Amygdala (tissue), 56 donors: ENCODE measurements around the gene LLCFC1.
"Not testable (repeated sequence)": the region's sequence is repeated elsewhere in the genome, so short reads cannot be mapped to it uniquely, and the experiment has no call there.

Experiments used
- DNase-seq, 56 donors: peaks; one replicate each; lab custom pipeline; 2025; lab: John Stamatoyannopoulos, UW

LLCFC1 gene

GRCh38 chr7:142968229-142968628 is 28.9 kb downstream of the LLCFC1 start:
- no peak for DNase-seq

GRCh38 chr7:142969183-142969582 is 29.9 kb downstream of the LLCFC1 start:
- no peak for DNase-seq

DNA sequence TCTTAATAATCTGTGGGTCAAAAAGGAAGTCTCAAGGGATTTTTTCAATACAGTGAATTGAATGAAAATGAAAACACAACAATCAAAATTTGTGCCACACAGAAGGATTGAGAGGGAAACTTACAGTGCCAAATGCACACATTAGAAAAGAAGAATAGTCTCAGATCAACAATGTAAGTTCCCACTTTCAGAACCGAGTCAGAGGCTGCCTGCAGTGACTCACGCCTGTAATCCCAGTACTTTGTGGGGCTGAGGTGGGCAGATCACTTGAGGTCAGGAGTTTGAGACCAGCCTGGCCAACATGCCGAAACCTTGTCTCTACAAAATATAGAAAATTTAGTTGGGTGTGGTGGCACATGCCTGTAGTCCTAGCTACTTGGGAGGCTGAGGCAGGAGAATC is 35.3 kb downstream of the LLCFC1 start:
- DNase-seq: no peak

- not testable (repeated sequence) for DNase-seq
Observed at GRCh38 chr7:142978402-142978801, 39.1 kb downstream of the LLCFC1 start.

DNA sequence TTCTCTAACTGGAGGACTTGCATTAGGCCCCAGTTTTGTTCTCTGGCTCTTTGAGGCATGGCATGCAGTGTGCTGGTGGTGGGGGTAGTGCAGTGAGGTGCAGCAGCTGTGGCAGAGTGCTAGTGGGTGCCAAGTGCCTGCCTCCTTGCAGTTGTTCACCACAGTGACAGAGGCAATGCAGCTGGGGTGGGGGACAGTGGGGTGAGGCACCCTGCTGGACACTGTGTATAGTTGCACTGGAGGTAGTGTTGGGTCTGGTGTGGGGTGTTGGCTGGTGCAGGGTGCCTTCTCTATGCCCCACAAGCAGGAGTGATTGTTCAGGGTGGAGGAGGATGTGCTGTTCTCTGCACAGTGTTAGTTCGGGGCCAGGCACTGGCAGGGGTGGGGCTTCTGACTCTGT is 44.5 kb downstream of the LLCFC1 start:
- DNase-seq: no peak

DNA sequence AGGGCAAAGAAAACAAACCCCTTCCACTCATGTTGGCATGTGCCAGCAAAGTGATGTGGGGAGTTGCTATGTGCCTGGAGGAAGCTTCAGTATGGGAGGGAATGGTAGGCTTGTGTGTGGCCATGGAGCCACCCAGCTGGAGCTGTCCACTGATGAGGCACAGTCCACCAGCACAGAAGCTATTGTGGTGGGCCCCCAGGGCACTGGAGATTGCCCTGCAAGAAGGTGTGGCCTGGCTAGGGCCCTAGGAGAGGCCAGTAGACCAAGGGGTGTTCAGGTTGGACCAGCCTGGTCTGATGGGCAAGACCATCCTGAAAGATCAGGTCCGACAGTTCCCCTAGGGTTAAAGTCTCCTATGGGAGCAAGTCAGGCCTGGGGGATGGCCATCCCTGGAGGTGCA is 45.0 kb downstream of the LLCFC1 start:
- DNase-seq: no peak
